GM19043 (cell line): Measurements from ENCODE around the gene PRDM5.
"Not testable (repeated sequence)": the region's sequence is repeated elsewhere in the genome, so short reads cannot be mapped to it uniquely, and the experiment has no call there.

Experiments used
- ATAC-seq: cut with Tn5 transposase; IDR thresholded peaks from one replicate; pipeline ENCODE4 v1.9.1; 2021; ENCODE audit warnings: low read depth; ENCODE audit not compliant: unreplicated experiment

The PRDM5 gene

GRCh38 chr4:120672076-120672475 lies 250.4 kb downstream of the PRDM5 start:
- ATAC-seq: no peak

GRCh38 chr4:120671538-120671937 lies 251.0 kb downstream of the PRDM5 start:
- ATAC-seq: no peak

- ATAC-seq: no peak
Observed at GRCh38 chr4:120667102-120667501, 255.4 kb downstream of the PRDM5 start.

- ATAC-seq: no peak
Observed at GRCh38 chr4:120664851-120665250, 257.7 kb downstream of the PRDM5 start.

GRCh38 chr4:120659616-120660170 lies 262.8 kb downstream of the PRDM5 start:
- no peak for ATAC-seq

- ATAC-seq: no peak
Observed at GRCh38 chr4:120658772-120659171, 263.8 kb downstream of the PRDM5 start.

- no peak for ATAC-seq
Observed at GRCh38 chr4:120653804-120654573, 268.5 kb downstream of the PRDM5 start.

GRCh38 chr4:120648336-120648735 lies 274.2 kb downstream of the PRDM5 start:
- ATAC-seq: not testable (repeated sequence)
